Measurements from ENCODE around the gene TALDO1.
A peak's percentile ranks its signal among the peaks of the same experiment; 100 is the strongest.

DNA sequence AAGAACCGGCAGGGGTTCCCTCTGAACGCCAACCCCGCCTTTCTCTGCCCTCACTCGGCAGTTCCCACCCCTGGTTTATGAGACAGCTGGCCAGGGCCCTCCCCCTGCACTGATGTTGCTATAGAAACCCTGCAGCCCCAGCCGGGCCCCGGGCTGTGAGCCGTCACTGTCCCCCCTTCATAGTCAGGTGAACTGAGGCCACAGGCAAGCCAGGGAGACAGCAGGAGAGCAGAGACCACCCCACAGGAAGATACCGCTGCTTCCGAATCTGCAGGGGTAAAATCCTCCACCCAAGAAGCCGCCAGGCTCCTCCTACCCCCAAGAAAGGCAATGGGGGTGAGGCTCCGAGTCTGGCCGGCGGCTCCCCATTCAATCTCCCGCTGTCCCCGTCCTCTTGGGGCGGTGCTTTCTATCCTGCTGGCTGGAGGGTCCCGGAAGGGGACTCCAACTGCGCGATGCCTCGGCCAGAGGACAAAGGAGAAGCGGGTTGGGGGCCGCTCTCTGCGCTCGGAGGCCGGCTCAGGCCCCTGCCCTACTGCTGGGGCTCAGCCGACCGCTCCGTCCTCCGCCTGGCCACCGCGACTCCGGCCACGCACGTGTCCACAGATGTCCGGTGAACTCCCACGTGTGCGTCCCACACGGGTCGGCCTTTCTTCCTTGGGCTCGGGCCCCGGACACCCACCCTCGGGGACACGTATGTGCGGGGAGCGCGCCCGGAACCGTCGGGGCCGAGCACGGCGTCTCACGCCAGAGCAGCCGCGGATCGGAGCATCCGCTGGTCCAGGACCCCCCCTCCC, 50.2 kb downstream of the TALDO1 start:
- TF ChIP-seq POLR2AphosphoS5 (IDR thresholded peaks at IDR 0.05; ENCODE audit: low read depth, low read length) = peak; percentile 69; the same call in 1 of the 2 replicates
- no peak for TF ChIP-seq REST (IDR thresholded peaks at IDR 0.05; ENCODE audit: insufficient read depth in 1 of 2, low read depth in 2 of 2, low read length in 2 of 2)
- TF ChIP-seq SIN3A (IDR thresholded peaks at IDR 0.05; ENCODE audit: borderline replicate concordance, insufficient read depth, low read length) = peak; percentile 64; the same call in 1 of the 2 replicates
- TF ChIP-seq TAF1 (IDR thresholded peaks at IDR 0.05; ENCODE audit: borderline replicate concordance, insufficient read depth, low read length) = 0 out of 2 replicates have a peak, but pooled peaks have one; percentile 20
- no peak for TF ChIP-seq FOXP2 (optimal IDR thresholded peaks at IDR 0.05; ENCODE audit: borderline replicate concordance, extremely low read depth, extremely low read length, insufficient read depth)

Data from PFSK-1 (cell line).